ENCODE measurements around the gene SPOCK1. TPM values are rescaled to one million over a fixed set of nuclear protein-coding genes. Genes with fewer than 3 reads are reported as not detected.

Gene SPOCK1
- total RNA-seq, 1 donor: 54.8 TPM

DNA sequence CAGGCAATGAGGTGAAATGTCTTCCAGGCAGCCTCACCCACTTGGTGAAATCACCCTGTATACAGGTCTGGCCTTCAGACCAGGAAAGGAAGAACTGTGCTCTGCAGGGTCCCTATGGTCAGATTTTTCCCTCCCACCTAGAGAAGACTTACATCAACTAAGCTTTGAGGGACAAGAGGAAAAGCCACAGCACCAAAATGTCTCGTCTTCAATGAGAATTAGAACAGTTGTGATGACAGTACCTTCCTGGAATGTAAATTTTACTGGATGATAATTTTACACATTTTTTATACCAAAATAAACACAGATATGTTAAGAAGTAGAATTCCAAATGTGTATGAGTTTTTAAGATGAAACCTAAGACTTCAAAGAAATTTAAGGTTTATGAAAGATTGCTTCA, 283.9 kb downstream of the SPOCK1 start:
- H3K4me3 ChIP-seq (ENCODE audit: low read depth, low read length): no peak overlapping the region
- DNase-seq (ENCODE audit: low read depth): no peak
- TF ChIP-seq, protein P1, sequence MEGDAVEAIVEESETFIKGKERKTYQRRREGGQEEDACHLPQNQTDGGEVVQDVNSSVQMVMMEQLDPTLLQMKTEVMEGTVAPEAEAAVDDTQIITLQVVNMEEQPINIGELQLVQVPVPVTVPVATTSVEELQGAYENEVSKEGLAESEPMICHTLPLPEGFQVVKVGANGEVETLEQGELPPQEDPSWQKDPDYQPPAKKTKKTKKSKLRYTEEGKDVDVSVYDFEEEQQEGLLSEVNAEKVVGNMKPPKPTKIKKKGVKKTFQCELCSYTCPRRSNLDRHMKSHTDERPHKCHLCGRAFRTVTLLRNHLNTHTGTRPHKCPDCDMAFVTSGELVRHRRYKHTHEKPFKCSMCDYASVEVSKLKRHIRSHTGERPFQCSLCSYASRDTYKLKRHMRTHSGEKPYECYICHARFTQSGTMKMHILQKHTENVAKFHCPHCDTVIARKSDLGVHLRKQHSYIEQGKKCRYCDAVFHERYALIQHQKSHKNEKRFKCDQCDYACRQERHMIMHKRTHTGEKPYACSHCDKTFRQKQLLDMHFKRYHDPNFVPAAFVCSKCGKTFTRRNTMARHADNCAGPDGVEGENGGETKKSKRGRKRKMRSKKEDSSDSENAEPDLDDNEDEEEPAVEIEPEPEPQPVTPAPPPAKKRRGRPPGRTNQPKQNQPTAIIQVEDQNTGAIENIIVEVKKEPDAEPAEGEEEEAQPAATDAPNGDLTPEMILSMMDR (IDR thresholded peaks at IDR 0.05; ENCODE audit: insufficient read depth, low read depth, low read length): no peak

DNA sequence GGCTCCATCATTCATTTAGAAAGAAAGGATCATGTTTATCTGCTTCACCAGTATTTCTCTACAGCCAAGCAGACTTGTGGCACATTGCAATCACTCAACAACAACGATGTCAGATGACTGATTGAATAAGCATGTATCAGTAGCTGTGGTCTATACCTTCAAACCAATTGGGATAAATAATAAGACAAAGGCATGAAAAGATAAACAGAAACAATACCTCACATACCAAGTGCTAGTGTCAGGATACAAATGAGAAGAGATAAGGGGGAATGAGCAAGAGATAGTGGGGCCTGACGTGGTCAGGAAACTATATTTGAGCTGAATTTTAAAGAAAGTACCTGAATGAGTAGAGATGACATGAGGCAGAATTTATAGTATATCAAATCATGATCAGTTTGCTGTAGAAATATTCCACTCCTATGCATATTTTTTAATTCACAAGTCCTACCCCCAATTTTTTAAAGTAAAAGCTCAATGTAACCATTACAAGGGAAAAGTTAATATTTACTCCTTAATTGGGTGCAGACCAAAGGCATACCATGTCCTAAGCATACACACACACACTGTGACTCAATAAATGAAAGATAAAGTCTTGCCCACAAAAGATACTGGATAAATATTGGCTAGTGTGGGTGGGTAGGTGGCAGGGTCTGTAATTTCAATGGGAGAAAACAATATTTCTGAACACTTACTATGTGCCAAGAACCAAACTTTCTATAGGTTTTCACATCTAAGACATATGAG, 284.5 kb downstream of the SPOCK1 start:
- DNase-seq (ENCODE audit: low read depth): no peak
- H3K4me3 ChIP-seq (ENCODE audit: low read depth, low read length): no peak overlapping the region
- TF ChIP-seq, protein P1 (IDR thresholded peaks at IDR 0.05; ENCODE audit: insufficient read depth, low read depth, low read length): no peak

DNA sequence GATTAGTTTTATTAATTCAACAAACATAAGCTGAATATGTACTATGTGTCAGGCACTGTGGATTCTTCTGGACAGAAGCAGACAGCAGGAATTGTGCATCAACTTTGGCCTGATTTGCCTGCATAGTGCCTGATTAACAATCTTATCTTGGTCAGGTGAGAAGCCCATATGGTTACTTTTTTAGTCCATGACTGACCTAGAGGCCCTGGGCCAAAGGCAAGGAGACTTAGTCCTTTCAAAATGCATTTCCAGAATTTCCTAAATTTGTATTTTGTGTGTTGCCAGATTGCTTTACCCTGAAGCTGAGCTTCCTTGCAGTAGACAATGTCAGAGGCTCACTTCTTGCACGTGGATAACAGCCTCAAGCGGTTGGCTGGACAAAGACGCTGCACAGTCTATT, 286.7 kb downstream of the SPOCK1 start:
- TF ChIP-seq, protein P1 (IDR thresholded peaks at IDR 0.05; ENCODE audit: insufficient read depth, low read depth, low read length): no peak
- DNase-seq (ENCODE audit: low read depth): no peak

DNA sequence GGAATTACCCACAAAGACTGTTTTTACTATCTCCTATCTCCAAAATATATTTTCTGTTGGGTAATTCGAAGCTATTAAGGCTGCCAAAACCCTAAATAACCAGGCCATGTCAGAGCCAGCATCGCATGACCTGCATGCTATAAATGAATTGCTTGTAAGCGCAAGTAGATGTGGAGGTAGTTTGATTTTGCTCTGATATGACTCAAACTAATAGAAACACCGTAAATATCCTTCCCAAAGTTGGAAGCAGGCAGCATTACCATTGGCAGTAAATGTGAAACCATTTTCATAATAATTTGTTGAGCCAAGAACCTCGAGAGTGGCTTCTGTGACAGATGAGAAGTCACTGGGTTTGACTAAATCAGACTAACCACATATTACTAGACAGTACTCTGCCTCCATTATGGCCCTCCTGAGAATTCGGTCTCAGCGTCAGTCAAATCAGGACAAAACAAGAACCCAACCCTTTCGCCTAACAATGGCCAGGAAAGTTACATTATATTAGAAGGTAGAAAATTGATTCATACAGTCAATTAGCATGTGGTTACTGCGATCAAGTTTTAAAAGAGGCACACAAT, 289.8 kb downstream of the SPOCK1 start:
- peak; percentile 54 for DNase-seq (ENCODE audit: low read depth)
- no peak overlapping the region for H3K4me3 ChIP-seq (ENCODE audit: low read depth, low read length)
- TF ChIP-seq, protein P1 (IDR thresholded peaks at IDR 0.05; ENCODE audit: insufficient read depth, low read depth, low read length): no peak

More for the DNA sequence above, 286.7 kb downstream of the SPOCK1 start:
- no peak overlapping the region for H3K4me3 ChIP-seq (ENCODE audit: low read depth, low read length)

DNA sequence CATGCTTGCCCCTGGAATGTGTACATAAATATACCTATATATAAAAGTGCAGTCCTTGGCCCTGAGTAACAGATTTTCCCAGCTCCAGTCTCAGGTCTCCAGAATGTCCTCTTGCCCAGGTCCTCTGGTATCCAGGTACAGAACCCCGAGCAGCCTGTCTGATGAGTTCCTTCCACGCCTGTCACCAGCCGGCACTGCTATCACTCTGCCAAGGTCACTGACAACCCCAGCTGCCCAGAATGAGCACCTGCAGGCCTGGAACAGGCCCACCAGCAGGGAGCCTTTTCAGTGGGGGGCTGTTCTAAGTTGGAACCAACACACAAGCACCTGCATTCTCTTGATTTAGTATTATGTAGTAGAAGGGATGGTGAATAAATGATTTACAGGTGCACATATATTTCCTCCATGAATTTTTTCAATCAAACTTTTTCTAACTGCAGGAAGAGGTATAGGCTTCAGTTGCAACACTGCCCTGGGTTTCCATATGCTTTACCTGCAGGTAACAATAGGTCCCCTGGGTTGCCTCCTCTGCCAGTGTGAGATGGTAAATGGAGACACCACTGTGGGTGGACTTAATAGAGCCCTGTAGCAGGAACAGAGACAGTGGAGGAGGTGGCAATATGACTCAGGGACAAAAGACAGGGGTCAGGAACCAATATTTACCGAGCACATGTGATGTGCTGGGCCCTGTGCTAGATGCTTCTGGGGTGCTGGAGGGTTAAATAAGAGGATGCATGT, 291.9 kb downstream of the SPOCK1 start:
- H3K4me3 ChIP-seq (ENCODE audit: low read depth, low read length): no peak overlapping the region
- TF ChIP-seq, protein P1 (IDR thresholded peaks at IDR 0.05; ENCODE audit: insufficient read depth, low read depth, low read length): no peak
- no peak for DNase-seq (ENCODE audit: low read depth)

DNA sequence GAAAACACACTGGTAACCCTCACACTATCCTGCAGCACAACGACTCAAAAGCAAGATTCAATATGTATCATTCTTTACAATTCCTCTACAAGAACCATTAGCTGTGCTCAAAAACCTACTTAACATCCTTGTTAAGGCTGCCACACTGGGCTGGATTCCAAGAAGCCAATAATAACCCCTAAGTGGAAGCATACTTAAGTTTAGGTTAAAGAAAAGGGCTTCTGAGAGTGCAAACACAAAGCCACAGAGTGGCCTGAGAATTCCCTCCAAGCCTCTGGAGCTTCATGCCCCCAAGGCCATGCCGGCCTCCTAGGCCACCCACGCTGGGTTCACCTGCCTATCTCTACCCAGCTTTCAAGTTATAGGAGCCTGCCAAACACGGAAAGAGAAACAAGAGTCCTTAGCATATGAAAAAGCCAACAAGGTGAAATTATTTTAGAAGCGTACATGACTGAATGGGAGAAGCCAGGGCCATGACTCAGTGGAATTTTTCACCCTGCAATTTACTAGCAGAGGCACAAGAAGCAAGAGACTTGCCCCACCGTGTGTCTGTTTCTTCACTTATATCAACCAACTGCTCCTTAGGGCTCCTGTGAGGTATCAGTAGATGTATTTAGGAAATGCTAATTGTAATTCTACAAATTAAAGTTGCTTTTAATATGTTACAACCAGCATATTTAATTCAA, 293.0 kb downstream of the SPOCK1 start:
- TF ChIP-seq, protein P1 (IDR thresholded peaks at IDR 0.05; ENCODE audit: insufficient read depth, low read depth, low read length): no peak
- DNase-seq (ENCODE audit: low read depth): no peak
- no peak overlapping the region for H3K4me3 ChIP-seq (ENCODE audit: low read depth, low read length)

Data from fibroblast of villous mesenchyme (primary cell).